Activated effector memory CD4-positive, alpha-beta T cell treated with anti-CD3 and anti-CD28 coated beads, Interleukin-2, amount 50 U/mL, for 16 hours (primary cell): ENCODE results near the gene MIDN.

Source experiments
- DNase-seq: peaks from one replicate; pipeline ENCODE4 v3.0.0-alpha.2; 2020

MIDN gene

DNA sequence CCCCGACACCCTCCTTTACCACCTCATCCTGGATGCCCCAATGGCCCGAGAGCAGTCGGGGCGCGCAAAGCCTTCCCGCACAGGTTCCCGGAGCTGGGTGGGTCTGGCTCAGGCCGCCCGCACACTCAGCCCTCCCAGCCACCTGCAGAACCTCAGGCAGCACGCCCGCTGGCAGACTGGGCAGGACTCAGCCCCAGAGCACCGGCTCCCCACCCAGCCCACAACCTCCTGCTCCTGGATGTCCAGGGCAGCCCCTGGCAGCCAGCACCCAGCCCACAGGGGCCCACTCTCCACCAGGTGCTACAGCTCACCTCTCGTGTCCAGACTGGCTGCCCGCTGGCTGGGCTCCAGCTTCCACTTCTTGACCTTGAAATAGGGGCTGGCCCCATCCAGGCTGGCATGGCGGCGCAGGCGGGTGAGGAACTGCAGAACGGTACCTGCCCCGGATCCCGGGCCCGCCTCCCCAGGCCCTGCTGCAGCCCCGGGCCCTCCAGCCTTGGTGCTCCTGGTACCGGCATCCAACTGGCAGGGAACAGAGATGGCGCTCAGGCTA is 15.2 kb upstream of the MIDN start:
- no peak for DNase-seq

- DNase-seq = no peak
Measured at GRCh38 chr19:1234051-1234954, 14.1 kb upstream of the MIDN start.

- DNase-seq = no peak
Measured at GRCh38 chr19:1234955-1235380, 13.4 kb upstream of the MIDN start.

- no peak for DNase-seq
Measured at GRCh38 chr19:1235625-1236538, 12.5 kb upstream of the MIDN start.

GRCh38 chr19:1236576-1236975 is 11.8 kb upstream of the MIDN start:
- DNase-seq = no peak

GRCh38 chr19:1237027-1237659 is 11.2 kb upstream of the MIDN start:
- no peak for DNase-seq

DNA sequence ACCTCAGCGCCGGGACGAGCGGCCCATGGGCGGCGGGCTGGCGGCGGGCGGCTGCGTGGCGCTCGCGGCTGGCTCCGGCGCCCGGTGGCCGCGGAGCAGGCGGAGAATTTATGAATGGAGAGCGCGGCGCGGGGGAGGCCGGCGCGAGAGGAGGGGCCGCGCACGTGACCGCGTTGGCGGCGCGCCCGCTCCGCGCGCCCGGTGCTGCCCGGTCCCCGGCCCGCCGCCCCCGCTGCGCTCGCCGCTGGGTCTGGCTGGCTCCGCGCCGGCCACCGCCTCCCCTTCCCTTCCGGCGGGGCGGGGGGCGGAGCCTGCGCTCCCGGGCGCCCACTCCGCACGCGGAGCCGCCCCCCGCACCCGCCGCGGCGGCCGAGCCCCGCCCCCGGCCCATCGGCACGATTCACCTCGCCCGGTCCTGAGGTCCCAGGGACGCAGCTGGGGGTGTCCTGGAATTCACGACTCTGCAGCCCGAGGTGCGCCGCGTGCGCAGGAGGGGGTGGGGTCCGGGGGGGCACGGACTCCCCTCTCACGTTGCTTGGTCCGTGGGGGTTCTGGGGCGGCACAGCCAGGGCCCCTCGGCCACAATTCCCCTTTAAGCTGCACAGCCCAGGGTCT is 10.5 kb upstream of the MIDN start, which contains the start of gene CBARP:
Gene CBARP (minus strand): TSS at position 252 of the 615 bp plus-strand sequence. CDS start 1,905 bp downstream, outside the sequence.
- DNase-seq = peak; percentile 74

DNA sequence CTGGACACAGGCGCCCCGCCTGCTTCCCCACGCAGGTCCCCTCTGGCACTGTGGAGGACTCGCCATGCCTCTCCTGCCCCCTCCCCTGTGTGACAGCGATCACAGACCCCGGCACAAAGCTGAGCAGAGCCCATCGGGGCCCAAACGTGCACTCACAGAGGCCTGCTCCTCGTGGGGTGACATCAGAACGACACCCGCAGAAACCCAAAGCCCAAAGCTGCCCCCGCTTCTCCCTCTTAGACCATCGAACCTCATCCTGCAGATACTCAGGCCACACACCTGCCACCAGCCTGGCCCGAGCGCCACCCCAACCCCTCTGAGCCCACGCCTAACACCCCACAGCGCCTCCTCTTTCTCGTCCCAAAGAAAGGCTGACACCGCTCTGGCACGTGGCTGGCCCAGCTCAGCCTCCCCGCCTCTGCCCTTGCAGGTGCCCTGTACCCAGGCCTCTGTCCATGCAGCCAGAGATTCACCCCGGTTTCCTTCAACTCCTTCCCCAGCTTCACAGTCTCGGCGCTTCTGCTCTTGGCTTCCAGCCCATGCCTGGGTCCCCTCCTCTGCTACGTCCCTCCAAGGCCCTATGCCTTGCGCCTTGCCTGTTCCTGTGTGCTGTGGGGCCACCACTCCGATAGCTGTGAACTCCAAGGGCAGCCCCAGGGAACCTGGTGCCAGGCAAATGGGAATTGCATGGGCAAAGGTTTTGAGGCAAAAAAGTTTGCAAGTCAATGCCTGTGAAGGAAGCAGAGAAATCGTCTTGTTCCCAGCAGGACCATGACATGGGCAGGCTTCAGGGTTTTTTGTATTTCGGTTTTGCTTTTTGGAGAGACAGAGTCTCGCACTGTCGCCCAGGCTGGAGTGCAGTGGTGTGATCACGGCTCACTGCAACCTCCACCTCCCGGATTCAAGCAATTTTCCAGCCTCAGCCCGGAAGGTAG is 9.7 kb upstream of the MIDN start:
- no peak for DNase-seq

DNA sequence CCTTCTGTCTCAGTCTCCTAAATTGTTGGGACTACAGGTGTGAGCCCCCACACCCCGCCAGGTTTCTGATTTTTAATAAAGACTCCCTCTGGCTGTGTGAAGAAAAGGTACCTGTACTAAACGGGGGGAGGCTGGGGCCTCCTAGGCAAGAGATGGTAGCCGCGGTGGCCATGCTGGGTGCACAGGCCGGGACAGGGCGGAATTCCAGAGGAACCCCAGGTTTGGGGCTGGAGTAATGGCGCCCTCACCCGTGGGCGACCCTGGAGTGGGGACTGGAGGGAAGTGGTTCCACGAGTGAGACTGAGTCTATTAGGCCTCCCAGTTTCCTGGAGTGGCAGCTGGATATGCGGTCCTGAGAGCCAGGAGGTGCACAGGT is 9.0 kb upstream of the MIDN start:
- DNase-seq = no peak

DNA sequence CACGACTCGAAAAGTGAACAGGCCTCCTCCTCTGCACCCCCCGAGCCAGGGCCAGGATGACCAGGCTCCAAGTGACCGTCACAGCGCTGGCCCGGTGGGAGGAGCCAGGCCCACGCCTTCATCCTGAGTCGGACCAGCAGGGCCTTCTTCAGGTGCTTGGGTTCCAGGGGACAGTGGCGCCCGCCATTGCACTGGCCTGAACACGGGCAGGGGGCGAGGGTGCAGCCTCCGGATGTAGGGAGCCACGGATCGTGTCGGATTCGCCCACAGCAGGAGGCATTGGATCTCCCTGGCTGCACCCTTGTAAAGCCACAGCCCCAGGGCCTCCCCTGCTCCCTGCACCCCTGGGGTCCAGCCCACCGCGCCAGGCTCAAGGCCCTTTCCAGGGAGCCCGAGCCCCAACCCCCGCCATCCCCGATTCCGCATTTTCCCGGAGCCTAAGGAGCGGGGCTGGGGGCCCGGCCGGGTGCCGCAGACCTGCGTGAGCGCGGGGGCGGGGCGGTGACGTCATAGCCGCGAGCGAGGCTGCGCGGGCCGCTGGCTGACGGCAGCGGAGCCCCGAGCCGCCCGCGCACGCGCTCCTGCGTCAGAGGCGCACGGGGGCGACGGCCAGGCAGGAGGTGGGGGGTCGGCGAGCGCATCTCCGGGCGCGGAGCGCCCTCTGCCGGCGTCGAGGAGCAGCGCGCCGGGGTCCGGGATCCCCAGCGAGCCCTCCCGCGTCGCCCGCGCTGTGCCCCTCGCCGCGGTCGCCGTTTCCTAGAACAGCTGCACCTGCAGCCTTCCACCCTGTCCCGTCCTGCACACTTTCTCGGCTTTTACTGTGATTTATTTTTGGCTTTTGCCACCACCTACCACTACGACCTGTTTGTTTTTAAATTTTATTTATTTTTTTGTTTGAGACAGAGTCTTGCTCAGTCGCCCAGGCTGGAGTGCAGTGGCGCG is 8.3 kb upstream of the MIDN start:
- peak; percentile 97 for DNase-seq

DNA sequence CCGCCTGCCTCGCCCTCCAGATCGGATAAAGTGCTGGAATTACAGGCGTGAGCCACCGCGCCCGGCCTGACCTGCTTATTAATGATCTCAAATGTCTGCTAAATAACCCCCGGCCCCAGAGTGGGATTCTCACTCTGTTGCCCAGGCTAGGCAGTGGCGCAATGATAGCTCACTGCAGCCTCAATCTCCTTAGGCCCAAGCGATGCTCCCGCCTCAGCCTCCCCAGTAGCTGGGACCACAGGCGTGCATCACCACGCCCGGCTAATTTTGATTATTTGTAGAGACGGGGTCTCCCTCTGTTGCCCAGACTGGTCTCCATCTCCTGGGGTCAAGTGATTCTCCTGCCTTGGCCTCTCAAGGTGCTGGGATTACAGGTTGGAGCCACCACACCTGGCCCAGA is 7.5 kb upstream of the MIDN start:
- DNase-seq = no peak

GRCh38 chr19:1241417-1242095 is 6.8 kb upstream of the MIDN start, which contains the start of gene ATP5F1D:
Gene ATP5F1D, plus strand, starts transcription at chr19:1241751. Its CDS starts 100 bp downstream, at chr19:1241851.
- peak; percentile 97 for DNase-seq

- DNase-seq = peak; percentile 94
Measured at GRCh38 chr19:1243768-1244692, 4.4 kb upstream of the MIDN start.

DNA sequence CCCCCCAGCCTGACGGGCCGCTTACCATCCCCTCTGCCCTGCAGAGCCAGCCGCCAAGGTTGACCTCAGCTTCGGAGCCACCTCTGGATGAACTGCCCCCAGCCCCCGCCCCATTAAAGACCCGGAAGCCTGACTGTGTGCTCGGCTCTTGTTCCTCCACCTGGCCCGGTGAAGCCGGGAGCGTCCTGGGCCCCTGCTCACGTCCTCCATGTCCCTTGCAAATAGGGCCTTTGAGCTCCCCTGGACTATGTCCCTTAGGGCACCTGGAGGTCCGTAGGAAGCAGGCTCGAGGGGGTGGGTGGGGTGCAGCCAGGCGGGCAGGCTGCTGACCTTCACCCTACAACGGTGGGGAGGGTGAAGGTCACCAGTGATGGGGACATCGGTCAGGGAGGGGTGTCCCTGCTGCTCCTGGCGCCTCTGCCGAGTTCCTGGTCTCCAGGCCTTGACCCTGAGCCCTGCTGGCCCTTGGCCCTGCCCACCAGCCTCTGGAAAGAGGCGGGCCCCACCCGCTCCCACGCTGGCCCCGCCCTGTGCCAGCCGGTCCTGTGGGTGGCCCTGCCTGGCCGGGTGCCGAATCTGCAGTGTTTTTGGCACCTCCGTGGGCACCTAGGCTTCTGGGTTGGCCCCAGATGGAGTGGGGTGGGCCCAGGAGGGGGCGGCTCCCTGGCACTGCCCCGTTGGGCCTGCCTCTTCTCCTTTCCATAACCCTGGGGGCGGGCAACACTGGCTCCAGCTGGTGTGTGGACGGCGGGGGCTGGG is 3.5 kb upstream of the MIDN start:
- no peak for DNase-seq

DNA sequence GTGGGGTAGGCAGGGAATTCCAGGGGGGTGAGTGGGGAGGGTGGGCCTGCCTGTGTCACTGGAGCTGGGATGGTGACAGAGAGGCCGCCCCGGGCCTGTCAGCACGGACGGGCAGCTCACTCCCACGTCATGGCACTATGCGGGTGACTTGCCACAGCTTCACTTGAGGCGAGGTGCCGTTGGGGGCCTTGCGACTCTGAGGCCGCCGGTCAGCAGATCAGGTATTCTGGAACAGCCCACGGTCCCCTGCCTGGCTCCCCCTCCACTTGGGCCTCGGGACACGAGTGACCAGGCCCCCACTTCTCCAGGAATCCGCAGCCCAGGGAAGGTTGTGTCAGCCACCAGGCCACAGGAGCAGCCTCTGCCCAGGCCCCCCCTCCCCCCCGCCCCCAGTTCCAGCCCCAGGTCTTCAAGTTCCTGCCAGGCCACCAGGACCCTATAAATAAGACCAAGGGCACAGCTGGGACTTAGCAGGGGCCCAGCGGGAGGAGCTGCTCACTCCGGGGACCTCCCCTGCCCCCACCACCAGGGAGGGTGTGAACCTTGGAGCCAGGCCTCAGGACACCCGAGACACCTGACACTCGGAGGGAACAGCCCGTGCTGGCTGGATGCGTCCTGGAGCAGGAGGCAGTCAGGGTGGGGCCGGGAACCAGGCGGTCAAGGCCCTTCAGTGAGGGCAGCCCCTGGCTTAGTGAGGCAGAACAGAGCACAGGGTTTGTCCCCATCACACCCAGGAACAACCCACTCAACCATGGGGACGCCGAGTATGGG is 2.7 kb upstream of the MIDN start:
- DNase-seq = no peak
